Measurements from ENCODE around the gene CEACAM7. TPM values are rescaled to one million over a fixed set of nuclear protein-coding genes. Genes with fewer than 3 reads are reported as not detected.

The CEACAM7 gene
- total and polyA plus RNA-seq, 2 experiments from 2014 or later, result not detected

GRCh38 chr19:41703602-41704293 is 15.7 kb upstream of the CEACAM7 start:
- H3K36me3 ChIP-seq (ENCODE audit: low read depth), result no peaks in the 10 kb centered on the region
- DNase-seq, result no peak
- H3K4me2 ChIP-seq (ENCODE audit: unreplicated experiment), result no peak overlapping the region
- no peak overlapping the region for H2AFZ ChIP-seq
- TF ChIP-seq EZH2 (IDR thresholded peaks at IDR 0.05; ENCODE audit: insufficient read depth, poor library complexity, severe bottlenecking), result no peak
- no peak for TF ChIP-seq EZH2phosphoT487 (IDR thresholded peaks at IDR 0.05; ENCODE audit: insufficient read depth, low read depth)
- no peaks in the 10 kb centered on the region for H3F3A ChIP-seq (ENCODE audit: insufficient read depth)
- H3K27me3 ChIP-seq (replicated peaks; ENCODE audit: insufficient read depth), result no peaks in the 10 kb centered on the region
- H3K9me2 ChIP-seq (ENCODE audit: insufficient read depth), result no peaks in the 10 kb centered on the region
- in situ Hi-C loops (cut with MboI), result no loop called here
- no peaks in the 10 kb centered on the region for H4K20me1 ChIP-seq (ENCODE audit: insufficient read depth)
- no peak overlapping the region for H3K9ac ChIP-seq
- no peak overlapping the region for H3K27ac ChIP-seq
- no peaks in the 10 kb centered on the region for H3K79me2 ChIP-seq (ENCODE audit: insufficient read depth)
- H3K4me1 ChIP-seq (ENCODE audit: insufficient read depth), result no peaks in the 10 kb centered on the region
- H3K4me3 ChIP-seq, result no peak overlapping the region
- no peaks in the 10 kb centered on the region for H3K9me3 ChIP-seq (ENCODE audit: low read depth)
- 15 to 24% methylated on average over 8 of the region's 8 CpGs for WGBS, 2 experiments (ENCODE audit: low coverage in 1 of 2, low lambda C conversion rate in 2 of 2, missing lambda C conversion rate in 2 of 2)

DNA sequence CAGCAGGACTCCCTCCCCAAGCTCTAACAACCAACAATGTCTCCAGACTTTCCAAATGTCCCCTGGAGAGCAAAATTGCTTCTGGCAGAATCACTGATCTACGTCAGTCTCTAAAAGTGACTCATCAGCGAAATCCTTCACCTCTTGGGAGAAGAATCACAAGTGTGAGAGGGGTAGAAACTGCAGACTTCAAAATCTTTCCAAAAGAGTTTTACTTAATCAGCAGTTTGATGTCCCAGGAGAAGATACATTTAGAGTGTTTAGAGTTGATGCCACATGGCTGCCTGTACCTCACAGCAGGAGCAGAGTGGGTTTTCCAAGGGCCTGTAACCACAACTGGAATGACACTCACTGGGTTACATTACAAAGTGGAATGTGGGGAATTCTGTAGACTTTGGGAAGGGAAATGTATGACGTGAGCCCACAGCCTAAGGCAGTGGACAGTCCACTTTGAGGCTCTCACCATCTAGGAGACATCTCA is 14.1 kb upstream of the CEACAM7 start:
- Histone ChIP-seq H3K4me2 (ENCODE audit: unreplicated experiment) (no peak overlapping the region), H3F3A (ENCODE audit: insufficient read depth) (no peaks in the 10 kb centered on the region), H2AFZ (no peak overlapping the region), H4K20me1 (ENCODE audit: insufficient read depth) (no peaks in the 10 kb centered on the region), H3K4me3 (no peak overlapping the region), H3K9me2 (ENCODE audit: insufficient read depth) (no peaks in the 10 kb centered on the region), H3K79me2 (ENCODE audit: insufficient read depth) (no peaks in the 10 kb centered on the region), H3K36me3 (ENCODE audit: low read depth) (no peaks in the 10 kb centered on the region), H3K4me1 (ENCODE audit: insufficient read depth) (no peaks in the 10 kb centered on the region), H3K27me3 (replicated peaks; ENCODE audit: insufficient read depth) (no peaks in the 10 kb centered on the region; the same call in 1 of the 2 replicates), H3K9me3 (ENCODE audit: low read depth) (no peaks in the 10 kb centered on the region), H3K9ac (no peak overlapping the region), H3K27ac (no peak overlapping the region)
- TF ChIP-seq EZH2 (IDR thresholded peaks at IDR 0.05; ENCODE audit: insufficient read depth, poor library complexity, severe bottlenecking) (no peak), EZH2phosphoT487 (IDR thresholded peaks at IDR 0.05; ENCODE audit: insufficient read depth, low read depth) (no peak)
- 7 to 9% methylated on average over 3 of the region's 3 CpGs for WGBS, 2 experiments (ENCODE audit: low coverage in 1 of 2, low lambda C conversion rate in 2 of 2, missing lambda C conversion rate in 2 of 2)
- in situ Hi-C loops (cut with MboI), result no loop called here
- peak; percentile 47 for DNase-seq

DNA sequence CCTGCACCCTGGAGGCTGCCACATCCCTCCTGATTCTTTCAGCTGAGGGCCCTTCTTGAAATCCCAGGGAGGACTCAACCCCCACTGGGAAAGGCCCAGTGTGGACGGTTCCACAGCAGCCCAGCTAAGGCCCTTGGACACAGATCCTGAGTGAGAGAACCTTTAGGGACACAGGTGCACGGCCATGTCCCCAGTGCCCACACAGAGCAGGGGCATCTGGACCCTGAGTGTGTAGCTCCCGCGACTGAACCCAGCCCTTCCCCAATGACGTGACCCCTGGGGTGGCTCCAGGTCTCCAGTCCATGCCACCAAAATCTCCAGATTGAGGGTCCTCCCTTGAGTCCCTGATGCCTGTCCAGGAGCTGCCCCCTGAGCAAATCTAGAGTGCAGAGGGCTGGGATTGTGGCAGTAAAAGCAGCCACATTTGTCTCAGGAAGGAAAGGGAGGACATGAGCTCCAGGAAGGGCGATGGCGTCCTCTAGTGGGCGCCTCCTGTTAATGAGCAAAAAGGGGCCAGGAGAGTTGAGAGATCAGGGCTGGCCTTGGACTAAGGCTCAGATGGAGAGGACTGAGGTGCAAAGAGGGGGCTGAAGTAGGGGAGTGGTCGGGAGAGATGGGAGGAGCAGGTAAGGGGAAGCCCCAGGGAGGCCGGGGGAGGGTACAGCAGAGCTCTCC is 13.5 kb upstream of the CEACAM7 start:
- Histone ChIP-seq H3K36me3 (ENCODE audit: low read depth) (no peaks in the 10 kb centered on the region), H3K4me2 (ENCODE audit: unreplicated experiment) (no peak overlapping the region), H3F3A (ENCODE audit: insufficient read depth) (no peaks in the 10 kb centered on the region), H4K20me1 (ENCODE audit: insufficient read depth) (no peaks in the 10 kb centered on the region), H3K27me3 (replicated peaks; ENCODE audit: insufficient read depth) (no peaks in the 10 kb centered on the region; the same call in 1 of the 2 replicates), H3K79me2 (ENCODE audit: insufficient read depth) (no peaks in the 10 kb centered on the region), H3K9ac (no peak overlapping the region), H3K27ac (no peak overlapping the region), H3K4me1 (ENCODE audit: insufficient read depth) (no peaks in the 10 kb centered on the region), H2AFZ (no peak overlapping the region), H3K4me3 (no peak overlapping the region), H3K9me3 (ENCODE audit: low read depth) (no peaks in the 10 kb centered on the region), H3K9me2 (ENCODE audit: insufficient read depth) (no peaks in the 10 kb centered on the region)
- WGBS, 2 experiments (ENCODE audit: low coverage in 1 of 2, low lambda C conversion rate in 2 of 2, missing lambda C conversion rate in 2 of 2), result 16 to 26% methylated on average over 9 to 10 of the region's 10 CpGs
- DNase-seq, result peak; percentile 5
- in situ Hi-C loops (cut with MboI), result no loop called here
- no peak for TF ChIP-seq EZH2 (IDR thresholded peaks at IDR 0.05; ENCODE audit: insufficient read depth, poor library complexity, severe bottlenecking)
- no peak for TF ChIP-seq EZH2phosphoT487 (IDR thresholded peaks at IDR 0.05; ENCODE audit: insufficient read depth, low read depth)

DNA sequence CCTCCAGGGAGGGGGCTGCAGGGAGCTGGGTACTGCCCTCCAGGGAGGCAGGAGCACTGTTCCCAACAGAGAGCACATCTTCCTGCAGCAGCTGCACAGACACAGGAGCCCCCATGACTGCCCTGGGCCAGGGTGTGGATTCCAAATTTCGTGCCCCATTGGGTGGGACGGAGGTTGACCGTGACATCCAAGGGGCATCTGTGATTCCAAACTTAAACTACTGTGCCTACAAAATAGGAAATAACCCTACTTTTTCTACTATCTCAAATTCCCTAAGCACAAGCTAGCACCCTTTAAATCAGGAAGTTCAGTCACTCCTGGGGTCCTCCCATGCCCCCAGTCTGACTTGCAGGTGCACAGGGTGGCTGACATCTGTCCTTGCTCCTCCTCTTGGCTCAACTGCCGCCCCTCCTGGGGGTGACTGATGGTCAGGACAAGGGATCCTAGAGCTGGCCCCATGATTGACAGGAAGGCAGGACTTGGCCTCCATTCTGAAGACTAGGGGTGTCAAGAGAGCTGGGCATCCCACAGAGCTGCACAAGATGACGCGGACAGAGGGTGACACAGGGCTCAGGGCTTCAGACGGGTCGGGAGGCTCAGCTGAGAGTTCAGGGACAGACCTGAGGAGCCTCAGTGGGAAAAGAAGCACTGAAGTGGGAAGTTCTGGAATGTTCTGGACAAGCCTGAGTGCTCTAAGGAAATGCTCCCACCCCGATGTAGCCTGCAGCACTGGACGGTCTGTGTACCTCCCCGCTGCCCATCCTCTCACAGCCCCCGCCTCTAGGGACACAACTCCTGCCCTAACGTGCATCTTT is 12.5 kb upstream of the CEACAM7 start:
- in situ Hi-C loops (cut with MboI), result no loop called here
- Histone ChIP-seq H3K4me1 (ENCODE audit: insufficient read depth) (no peaks in the 10 kb centered on the region), H3K27me3 (replicated peaks; ENCODE audit: insufficient read depth) (no peaks in the 10 kb centered on the region; the same call in 1 of the 2 replicates), H3K9me3 (ENCODE audit: low read depth) (no peaks in the 10 kb centered on the region), H3K4me3 (no peak overlapping the region), H3K27ac (no peak overlapping the region), H4K20me1 (ENCODE audit: insufficient read depth) (no peaks in the 10 kb centered on the region), H3F3A (ENCODE audit: insufficient read depth) (no peaks in the 10 kb centered on the region), H3K9me2 (ENCODE audit: insufficient read depth) (no peaks in the 10 kb centered on the region), H3K79me2 (ENCODE audit: insufficient read depth) (no peaks in the 10 kb centered on the region), H3K9ac (no peak overlapping the region), H2AFZ (no peak overlapping the region), H3K4me2 (ENCODE audit: unreplicated experiment) (no peak overlapping the region), H3K36me3 (ENCODE audit: low read depth) (no peaks in the 10 kb centered on the region)
- no peak for DNase-seq
- TF ChIP-seq EZH2phosphoT487 (IDR thresholded peaks at IDR 0.05; ENCODE audit: insufficient read depth, low read depth), result no peak
- TF ChIP-seq EZH2 (IDR thresholded peaks at IDR 0.05; ENCODE audit: insufficient read depth, poor library complexity, severe bottlenecking), result no peak
- whole genome bisulfite sequencing, 2 experiments (ENCODE audit: low coverage in 1 of 2, low lambda C conversion rate in 2 of 2, missing lambda C conversion rate in 2 of 2), result 40 to 43% methylated on average over 13 of the region's 13 CpGs

Measured in GM23248 (cell line).